ENCODE measurements around the gene GSG1.
"Not testable (repeated sequence)": the region's sequence is repeated elsewhere in the genome, so short reads cannot be mapped to it uniquely, and the experiment has no call there.

Gene GSG1

DNA sequence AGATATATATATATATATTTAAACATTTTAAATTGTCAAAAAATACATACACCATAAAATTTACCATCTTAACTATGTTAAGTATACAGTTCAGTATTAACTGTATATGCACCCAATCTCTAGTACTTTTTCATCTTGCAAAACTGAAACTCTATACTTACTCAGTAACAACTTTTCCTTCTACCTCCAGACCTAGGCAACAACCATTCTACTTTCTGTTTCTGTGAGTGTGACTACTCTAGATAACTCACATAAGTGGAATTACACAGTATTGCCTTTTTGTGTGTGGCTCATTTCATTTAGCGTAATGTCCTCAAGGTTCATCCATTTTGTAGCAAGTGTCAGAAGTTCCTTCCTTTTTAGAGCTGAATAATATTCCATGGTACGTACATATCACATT lies 51.0 kb downstream of the GSG1 start:
- DNase-seq: no peak

DNA sequence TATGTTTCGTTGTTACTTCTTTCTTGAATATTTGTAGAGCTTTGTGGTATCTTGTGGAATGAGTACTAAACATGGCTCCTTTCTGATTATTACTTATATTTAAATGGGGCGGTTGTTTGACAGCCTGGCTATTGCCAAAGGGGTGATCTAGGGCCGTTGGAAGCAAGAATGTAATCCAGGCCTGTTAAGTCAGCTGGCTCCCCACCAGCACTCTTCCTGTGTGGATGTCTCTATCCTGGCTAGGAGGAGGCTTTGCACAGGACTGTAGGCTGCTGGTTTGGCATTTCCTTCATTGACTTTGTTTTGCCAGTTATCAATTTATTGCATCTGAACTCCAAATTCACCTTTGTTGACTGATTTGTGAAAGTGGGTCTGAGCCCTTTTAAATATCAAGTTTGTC lies 53.7 kb downstream of the GSG1 start:
- DNase-seq: no peak

DNA sequence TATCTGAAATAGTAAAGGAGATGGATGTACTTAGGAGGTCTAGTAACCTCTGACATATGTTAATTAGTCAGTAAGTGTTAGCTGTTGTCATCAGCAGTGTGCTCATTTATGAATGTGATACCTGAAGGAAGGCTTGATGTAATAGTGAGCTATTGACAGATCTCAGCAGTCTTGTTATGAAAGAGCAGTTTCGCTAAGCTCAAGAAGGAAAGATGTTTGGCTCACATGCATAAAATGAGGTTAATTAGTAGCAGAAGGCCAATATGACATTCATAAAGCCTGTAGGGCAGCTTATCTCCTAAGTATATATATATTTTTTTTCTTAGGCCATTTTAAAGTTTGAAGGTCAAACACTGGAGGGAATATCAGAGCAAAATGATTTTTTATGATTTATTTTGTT lies 56.5 kb downstream of the GSG1 start:
- DNase-seq: no peak

DNA sequence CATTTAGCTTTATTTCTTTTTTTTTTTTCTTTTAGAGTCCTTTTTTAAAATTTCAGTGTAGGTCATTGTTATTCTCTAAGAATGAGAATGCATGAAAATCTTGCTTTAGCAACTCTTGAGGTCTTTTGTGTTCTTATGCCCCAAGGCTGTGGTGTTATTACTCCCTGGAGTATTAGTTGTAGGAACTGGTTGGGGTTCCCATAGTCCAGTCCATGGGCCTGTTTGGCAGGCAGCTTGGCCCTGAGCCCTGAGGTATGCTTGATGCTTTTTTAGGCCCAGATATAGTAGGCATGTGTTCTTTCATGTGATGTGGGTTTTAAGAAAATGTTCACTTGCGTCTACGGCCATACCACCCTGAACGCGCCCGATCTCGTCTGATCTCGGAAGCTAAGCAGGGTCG lies 57.7 kb downstream of the GSG1 start:
- DNase-seq: no peak

DNA sequence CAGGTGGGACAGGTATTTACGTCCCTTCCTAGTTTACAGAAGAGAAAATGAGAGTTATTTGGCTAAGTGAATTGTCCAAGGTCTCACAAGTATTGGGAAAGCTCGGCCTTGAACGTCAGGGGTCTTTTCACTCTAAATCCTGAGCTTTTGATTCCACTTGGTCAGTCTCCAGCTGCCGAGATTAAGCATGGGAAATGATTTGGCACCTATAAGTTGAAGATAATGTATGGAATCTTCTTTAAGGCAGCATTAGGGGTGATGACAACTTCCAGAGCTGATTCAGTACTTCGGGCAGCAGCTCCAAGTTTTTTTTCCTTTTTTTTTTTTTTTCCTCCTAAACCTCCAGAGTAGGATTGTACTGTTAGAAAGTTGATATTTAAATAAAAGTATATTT lies 58.6 kb downstream of the GSG1 start:
- no peak for DNase-seq

DNA sequence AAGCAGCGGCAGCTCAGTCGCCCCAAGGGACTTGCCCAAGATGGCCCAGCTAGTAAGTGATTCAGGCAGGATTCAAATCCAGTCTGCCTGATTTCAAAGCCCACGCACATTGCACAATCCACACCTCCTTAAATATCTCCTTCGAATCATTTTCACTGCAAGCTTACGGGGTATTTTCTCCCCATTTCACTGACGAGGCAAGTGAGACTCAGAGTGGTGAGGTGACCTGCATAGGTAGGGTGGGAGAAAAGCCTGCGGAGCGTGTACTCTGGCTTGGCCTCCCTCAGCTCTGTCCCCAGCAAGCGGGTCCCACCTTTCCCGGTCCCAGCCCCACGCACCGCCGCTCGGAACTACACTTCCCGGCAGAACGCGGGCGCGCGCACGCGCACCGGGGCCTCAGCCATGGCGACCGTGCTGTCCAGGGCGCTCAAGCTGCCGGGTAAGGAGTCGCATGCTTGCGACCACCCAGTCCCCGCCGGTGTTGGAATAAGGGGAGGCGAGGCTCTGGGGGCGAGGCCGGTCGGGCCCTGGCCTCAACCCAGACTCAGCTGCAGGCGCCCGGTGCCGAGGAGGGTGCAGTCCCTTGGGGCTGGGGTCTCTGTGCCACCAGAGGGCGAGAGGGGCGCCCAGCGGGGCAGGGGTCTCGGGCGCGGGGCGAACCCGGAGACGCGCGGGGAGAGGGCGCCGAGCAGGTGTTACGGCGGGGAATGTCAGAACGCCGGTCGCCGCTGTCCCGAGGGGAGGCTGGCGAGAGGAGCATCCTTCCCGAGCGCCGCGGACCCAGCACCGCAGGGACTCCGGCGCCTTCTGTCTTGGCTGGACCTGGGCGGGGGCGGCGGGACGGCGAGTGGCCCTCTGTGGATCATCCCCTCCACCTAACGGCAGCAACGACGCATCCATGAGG lies 59.2 kb downstream of the GSG1 start, which contains the start of gene FAM234B:
FAM234B (plus strand) TSS at position 380 of the 904 bp plus-strand sequence; CDS start at position 403, 23 bp downstream.
- peak; percentile 68 to 79 for DNase-seq

DNA sequence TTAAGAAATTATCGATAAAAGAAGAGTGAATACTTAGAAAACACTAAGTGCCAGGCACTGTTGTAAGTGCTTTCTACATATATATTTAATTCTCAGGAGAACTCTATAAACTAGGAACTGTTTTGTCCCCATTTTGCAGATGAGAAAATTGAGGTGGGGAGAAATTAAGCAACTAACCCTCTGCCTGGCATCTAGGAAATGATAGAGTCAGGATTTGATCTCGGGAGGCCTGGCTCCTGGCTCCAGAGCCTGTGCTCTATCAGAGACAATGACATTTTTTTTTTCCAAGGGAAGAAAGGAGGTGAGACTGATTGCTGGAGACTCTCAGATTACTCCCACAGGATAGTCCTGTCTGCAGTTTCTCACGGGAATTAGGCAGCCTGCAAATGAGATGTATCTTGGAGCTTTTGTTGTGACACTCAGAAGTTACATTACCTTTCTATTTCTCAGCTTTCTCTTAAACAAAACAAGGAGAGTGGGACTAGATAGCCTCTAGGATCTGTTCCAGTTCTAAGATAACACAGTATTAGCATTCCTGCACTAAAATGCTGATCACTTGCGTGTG lies 60.7 kb downstream of the GSG1 start:
- DNase-seq: no peak

DNA sequence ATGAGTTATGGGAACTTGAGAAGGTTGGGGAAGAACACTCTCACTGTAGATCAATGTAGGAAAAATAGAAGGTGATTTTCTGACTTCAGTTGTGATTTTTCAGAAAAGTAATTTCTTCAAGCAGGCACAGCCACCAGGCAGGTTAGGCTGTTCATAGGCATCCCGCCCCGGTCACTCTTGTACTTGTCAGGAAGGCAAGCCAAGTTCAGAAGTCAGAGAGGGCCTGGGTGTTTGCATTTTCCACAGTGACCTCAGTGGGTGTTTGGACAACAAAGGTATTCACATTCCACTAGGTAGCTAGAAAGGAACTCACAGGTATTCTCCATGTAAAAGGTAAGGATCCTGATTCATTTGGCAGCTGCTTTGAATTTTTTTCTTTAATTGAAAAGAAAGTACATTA lies 62.2 kb downstream of the GSG1 start:
- DNase-seq: no peak

DNA sequence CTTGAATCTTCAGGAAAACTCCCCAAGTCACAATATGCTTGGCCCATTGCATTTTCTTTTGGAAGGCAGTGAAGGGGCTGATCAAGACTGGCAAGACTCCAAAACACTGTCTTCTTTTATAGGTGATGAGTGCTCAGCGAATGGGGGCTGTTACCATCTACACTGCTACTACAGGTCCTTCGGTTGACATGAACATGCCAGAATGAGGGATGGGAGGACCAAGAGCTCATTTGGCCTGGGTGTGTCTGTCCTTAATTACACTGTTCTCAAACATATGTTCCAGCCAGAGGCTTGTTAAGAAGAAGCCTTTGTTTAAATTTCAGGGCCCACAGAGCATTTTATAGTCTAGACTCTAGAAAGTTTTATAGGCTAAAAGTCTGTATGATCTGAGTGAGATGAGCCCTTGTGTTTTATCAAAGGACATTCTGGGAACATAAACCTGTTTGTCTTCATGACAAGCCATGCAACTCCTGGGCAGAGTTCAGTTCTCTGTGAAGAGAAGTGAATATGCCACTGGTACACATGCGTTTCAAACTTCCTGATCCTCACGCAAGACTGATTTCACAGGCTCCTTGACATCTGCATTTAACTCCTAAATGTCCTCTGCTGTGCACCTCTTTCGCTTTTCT lies 64.0 kb downstream of the GSG1 start:
- no peak for DNase-seq

DNA sequence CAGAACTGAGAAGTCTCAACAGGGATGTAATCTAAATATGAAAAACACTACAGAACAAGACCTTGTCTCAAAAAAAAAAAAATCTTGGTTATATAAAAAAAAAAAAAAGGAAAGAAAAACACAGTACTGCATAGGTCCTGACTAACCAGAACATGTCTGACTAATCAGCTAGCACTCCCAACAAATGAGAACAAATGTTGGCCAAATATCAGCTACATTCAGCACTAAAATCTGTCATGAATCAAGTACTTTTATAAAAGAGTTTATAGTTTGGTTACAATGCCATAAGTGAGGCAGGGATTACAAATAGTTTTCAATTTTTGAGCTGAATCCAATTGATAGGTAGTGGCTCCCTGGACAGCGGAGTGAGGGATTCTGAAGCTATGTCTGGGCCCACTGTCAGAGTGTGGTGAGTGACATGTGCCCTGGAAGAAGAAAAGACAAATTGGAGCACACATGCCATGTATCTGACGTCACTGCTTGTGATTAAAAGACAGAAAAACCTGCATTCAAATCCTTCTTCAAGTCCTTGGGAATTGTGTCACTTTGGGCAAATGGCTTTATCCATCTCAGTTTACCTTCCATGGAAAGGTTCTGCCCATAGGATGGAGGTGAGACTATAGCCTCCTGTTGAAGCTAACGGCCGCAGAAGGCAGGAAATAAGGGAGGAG lies 64.8 kb downstream of the GSG1 start:
- no peak for DNase-seq

DNA sequence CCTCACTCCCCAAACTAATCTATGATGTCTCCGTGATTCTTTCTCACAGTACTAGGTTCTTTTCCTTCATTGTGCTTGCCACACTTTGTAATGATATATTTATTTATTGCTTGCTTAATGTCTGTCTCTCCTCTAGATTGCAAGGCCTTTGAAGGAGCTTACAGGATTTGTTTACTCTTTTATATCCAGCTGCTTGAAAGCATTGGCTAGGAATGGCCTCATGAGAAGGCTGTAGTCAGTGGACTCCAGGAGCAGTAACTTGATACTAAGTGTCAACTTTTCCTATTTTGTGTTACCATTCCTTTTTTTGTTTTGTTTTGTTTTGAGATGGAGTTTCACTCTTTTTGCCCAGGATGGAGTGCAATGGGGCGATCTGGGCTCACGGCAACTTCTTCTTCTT lies 66.6 kb downstream of the GSG1 start:
- no peak for DNase-seq

DNA sequence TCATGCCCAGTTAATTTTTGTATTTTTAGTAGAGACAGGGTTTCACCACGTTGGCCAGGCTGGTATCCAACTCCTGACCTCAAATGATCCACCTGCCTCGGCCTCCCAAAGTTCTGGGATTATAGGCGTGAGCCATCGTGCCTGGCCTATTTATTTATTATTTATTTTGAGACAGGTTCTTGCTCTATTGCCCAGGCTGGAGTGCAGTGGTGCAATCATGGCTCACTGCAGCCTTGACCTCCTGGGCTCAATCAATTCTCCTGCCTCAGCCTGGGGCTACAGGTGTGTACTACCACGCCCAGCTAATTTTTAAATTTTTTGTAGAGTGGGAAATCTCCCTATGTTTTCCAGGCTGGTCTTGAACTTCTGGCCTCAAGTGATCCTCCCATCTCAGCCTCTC lies 68.1 kb downstream of the GSG1 start:
- not testable (repeated sequence) for DNase-seq
